IPS-NIHi11 (cell line): Measurements from ENCODE around the gene PIPOX.
"Not testable (repeated sequence)": the region's sequence is repeated elsewhere in the genome, so short reads cannot be mapped to it uniquely, and the experiment has no call there.

Experiments
- DNase-seq: peaks from one replicate; pipeline ENCODE4 v3.0.0; 2012; ENCODE audit warnings: mixed read lengths, low spot score

The PIPOX gene

DNA sequence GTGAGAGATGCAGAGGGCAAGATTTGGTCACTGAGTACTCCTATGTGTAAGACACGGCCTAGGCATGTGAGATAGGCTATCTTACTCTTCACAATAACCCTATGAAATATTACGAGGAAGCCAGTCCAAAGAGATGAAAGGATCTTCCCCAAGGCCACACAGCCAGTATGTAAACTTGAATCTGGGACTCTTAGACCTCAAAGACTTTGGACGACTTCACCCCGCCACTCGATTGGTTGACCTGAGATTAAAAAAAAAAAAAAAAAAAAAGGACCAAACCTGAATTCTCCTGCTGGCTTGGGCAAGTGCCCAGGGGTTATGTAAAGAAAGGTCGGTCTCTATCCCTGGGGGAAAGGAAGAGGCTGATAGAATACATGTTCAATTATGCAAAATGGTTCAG is 33.1 kb downstream of the PIPOX start:
- no peak for DNase-seq

DNA sequence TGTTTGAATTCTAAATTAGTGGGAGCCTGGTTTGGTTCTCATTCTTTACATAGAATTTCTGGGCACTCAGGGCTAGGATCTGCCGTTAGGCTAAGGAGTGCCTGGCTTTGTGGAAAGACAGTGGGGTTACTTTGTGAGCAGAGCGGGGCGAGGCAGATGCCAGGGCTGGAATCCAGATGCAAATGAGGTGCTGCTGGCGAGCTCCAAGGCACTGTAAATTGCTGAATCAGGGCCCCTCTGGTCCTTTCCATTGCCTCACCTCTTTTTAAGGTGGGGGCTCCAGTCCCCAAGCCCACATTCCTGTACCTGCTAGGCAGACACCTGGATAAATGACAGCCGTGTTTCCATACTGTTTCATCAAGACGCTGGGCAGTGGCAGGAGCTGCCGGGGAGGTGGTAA is 33.8 kb downstream of the PIPOX start:
- DNase-seq, result no peak

DNA sequence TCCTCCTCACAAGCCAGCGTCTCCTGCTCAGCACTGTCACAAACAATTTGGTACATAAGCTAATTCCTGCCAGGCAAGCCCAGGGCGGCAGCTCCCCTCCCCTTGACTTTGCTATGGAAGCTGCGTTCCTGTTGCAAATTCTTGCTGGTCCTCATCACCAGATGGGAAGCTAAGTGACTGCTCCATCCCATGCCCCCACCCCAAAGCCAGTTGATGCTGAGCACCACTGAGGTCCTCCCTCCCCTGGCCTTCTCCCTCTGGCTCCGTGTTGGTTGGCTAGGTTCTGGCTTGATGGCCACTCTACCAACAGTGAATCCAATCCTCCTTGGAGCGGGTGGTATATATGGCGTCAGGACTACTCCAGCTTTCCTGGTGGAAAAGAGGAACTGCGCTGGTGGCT is 34.4 kb downstream of the PIPOX start:
- no peak for DNase-seq

DNA sequence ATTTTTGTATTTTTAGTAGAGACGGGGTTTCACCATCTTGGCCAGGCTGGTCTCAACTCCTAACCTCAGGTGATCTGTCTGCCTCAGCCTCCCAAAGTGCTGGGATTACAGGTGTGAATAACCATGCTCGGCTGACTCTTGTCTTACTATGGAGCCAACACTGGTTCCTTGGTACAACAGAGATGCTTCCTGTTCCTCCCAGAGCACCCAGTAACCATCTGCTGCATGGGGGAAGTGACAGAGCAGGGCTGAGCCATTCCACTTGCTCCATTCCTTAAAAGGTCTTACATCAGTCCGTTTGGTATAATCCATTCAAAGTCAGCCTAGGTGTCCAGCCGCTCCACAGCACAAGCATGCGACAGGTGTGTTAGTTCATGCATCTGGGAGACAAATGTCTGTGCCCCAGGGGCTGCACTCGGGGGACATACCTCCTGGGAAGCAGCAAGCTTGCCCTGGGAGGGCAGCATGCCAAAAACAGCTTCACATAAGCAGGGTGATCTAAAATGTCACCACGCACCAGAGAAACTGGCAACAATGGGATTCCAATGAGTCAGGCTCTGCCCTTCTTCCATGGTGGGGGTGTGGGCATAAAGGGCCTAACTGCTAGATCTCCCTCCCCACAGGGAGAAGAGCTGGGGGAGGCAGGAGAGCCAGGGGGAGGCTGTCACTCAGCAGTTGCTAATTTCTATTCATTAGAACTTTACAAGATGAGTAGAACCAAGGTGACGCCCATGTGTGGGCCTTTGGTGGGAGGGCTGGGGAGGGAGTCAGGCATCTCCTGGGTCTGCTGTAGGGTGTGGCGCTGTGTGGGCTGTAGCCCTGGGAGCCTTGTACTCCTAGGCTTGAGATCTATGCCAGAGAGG is 35.5 kb downstream of the PIPOX start:
- no peak for DNase-seq

DNA sequence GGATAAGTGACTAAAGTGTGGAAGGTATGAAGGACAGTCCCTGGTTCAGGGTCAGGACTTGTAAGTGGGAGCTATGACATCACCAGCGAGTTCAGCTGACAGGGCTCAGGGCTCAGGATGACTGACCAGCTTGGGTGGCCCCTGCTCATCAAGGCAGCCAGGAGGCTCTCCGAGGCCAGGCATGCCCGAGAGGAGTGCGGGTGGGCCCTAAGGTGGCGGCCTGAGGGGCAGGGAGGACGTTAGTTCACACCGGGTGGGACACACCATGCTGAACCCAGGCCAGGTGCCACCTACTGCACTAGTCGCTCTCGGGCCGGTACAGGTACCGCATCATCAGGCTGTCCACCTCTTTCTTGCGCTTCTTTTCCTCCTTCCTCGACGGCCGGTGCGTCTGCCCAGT is 36.5 kb downstream of the PIPOX start:
- no peak for DNase-seq

DNA sequence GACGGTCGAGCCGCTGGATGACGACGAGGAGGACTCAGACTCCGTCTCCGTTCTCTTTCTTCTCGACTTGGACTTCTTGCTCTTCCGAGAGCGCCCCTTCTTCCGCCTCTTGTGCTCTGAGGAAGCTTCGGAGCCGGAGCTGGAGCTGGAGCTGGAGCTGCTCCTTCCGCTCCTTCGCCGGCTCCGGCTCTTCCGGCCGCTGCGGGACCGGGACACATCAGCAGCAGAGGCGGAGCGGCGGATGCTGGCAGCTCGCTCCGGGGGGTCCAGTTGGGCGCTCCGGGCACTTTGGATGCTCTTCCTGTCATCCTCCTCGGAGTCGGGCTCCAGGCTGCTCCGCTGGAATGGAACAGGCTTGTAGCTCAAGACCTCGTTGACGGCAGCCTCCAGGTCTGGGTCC is 36.9 kb downstream of the PIPOX start:
- no peak for DNase-seq

DNA sequence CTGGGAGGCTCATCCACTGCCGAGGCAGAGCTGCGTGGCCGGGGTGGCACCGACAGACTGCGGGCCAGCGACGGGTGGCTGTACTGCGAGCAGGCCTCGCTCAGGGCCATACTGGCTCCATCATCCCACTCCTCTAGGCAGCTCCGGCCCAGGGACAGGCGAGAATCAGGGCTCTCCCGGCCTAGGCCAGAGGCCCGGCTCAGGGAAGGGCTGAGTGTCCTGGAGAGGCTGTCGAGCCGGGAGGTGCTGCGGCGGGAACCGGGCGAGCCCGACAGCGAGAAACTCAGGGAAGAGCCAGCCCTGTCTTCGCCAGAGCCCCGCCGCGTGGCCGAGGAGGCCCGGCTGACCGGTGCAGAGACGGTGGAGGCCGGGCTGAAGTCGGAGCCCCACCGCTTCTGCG is 37.4 kb downstream of the PIPOX start:
- DNase-seq, result no peak

DNA sequence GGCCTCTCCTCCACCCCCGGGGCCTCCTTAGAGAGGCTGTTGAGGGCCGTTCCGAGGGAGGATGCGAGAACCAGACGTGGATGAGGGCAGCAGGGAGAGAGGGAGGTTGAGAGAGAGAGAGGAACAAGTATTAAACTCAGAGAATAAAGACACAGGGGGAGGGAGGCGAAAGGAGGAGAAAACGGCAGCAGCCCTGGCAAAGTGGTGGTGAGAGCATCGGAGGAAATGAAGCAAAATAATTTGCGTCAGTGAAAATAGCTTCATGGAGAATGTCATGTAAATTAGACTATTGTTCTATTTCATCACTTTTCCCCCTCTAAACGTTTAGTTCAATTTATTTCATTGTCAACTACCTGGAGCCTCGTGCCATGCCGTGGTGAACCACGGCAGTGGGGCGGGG is 38.0 kb downstream of the PIPOX start:
- DNase-seq, result no peak

DNA sequence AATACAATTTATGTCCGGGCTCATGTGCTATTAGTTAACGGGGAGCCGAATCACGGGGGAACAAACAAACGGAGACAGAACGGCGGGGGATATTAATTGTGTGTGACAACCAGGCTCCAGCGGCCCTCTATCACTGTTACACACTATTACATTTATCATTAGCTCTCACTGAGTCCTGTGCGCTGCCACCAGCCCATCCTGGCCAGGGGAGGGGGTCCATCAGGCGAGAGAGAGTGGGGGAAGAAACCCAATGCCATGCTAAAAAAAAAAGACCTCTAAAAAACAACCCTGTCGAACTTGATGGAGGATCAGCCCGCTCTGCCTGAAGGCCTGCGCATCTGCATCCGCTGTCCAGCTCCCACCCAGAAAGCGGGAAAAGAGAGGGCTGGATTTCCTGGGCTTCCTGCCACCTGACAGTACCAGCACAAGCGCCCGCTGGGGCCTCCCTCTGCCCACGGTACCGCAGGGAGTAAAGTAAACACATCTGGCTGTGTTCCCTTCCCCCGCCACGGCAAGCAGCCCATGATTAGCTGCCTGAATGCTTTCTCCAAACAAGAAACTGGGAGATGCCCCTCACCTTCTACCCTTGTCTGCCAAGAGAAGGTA is 41.7 kb downstream of the PIPOX start:
- peak; percentile 67 for DNase-seq

DNA sequence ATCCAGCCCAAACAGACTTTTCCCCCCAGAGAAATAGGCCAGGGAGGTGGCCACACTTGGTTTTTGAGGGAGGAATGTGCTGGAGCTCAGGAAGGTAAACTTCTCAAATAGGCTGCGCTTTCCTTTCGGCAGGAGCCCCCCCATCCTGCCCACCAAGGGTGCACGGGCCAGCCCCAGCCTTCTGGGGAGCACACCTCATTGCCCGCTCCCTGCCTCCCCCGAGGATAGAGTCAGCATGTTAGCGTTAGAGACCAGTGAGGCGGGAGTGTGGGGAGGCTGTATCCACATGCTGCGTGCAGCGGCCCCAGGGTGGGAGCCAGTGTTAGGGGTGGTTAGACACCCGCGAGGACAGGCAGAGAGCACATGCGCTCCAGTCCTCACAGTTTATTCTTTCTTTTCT is 42.3 kb downstream of the PIPOX start:
- DNase-seq, result no peak

DNA sequence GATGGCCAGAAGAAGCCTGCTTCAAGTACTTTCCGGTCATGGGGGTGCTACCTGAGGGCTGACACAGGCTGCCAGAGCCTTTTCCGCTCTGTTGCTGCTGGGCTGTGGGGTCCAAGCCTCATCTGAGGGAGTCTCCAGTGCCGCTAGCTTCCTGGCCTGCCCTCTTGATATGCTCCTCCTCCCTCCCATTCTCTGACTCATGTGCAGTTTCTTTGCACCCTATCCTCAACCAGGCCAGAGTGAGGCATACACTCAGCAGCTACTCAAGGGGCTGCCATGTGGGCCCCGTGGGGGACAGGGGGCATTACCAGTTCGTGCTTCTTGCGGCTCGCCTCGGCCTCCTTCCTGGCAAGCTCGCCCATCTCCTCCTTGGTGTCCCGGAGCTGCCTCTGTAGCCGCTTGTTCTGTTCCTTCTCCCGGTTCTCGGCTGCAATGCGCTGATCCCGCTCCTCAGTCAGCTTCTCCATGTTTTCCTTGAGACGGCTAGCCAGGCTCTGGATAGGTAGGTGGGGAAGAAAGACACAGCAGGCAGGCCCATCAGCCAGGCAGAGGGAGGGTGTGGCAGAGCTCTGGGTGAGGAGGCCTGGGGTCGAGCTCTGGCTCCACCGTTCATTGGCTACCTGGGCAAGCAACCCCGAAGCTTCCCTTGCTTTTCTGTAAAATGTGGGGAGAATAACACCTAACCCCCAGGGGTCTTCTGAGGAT is 43.8 kb downstream of the PIPOX start:
- DNase-seq, result peak; percentile 72

DNA sequence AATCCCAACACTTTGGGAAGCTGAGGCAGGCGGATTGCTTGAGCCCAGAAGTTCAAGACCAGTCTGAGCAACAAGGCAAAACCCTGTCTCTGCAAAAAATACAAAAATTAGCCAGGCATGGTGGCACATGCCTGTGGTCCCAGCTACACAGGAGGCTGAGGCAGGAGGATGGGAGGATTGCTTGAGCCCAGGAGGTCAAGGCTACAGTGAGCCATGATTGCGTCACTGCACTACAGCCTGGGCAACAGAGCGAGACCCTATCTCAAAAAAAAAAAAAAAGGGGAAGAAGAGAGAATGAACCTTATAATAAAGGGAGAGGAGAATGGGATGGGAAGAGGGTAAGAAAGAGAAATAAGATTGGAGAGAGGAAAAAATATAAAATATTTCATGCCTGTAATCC is 45.8 kb downstream of the PIPOX start:
- not testable (repeated sequence) for DNase-seq

DNA sequence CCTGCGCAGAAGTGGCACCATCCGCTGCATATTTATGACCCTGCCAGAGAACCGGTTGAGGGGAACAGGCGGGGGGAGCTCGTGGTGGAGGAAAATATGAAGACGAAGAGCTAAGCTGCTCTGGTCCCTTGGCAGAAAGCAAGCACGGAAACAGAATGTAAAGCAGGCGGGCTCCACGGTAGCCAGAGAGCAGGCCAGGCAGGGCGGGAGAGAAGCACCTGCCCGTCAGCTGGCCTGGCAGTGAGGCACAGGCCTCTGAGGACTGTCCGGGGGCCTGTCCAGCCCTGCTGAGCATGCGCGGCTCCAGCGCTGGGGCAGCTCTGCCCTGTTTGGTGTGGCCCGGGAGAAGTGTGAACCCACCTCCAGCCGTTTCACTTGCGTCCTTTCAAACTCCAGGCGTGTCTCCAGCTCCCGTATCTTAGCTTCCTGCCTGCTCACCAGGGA is 46.7 kb downstream of the PIPOX start:
- DNase-seq, result no peak

DNA sequence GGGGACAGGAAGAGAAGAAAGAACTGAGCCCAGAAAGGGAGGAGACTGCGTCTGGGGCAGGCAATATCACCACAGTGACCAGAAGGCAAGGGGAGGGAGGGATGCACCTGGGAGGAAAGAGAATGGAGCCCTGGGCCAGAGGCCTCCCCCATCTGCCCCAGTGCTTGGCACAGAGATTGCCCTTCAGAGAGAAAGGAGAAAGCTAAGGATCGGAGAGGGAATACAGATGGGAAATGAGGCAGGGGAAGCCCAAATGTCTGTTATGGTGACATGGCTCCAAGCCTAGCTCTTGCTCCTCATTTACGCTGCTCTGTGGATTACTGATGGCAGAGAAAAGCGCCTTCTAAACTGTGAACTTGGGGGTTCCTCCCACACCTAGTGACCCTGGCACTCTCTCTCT is 47.2 kb downstream of the PIPOX start:
- no peak for DNase-seq

DNA sequence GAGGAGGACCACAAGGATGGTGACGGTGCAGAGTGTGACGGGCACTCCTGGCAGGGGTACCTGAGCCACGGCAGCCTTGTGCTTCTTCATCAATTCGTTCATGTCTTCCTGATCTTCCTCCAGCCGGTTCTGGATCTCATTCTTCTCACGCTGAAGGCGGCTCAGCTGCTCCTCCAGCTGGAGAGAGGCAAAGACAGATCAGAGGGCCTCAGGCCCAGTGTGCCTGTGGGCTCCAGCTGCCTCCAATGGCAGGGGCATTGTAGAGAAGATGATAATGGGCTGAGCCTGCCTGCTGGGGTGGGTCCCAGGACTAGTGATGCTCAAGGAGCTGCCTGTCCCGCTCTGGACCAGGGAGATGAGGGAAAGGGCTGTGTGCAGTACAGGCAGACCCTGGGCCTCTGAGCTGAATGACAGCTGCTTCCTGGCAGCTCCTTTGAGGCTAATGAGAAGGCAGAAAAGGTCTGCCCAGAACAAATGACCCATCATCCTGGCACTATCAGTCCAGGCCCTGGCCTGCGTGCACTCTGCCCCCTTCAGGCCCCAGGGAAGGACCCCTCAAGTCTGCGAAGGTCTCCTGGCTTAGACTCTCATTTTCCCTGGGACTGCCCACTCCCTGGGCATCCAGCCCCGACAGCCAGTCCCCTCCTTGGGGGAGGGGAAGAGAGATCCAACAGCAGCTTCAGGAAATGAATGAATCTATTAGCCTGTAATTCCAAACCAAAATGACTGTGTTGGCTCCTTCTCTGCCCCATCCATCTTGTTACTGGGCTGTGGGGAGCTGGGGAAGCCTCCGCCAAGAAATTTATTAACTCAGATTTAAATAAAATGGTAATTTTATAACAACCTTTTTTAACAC is 48.0 kb downstream of the PIPOX start:
- DNase-seq, result no peak

DNA sequence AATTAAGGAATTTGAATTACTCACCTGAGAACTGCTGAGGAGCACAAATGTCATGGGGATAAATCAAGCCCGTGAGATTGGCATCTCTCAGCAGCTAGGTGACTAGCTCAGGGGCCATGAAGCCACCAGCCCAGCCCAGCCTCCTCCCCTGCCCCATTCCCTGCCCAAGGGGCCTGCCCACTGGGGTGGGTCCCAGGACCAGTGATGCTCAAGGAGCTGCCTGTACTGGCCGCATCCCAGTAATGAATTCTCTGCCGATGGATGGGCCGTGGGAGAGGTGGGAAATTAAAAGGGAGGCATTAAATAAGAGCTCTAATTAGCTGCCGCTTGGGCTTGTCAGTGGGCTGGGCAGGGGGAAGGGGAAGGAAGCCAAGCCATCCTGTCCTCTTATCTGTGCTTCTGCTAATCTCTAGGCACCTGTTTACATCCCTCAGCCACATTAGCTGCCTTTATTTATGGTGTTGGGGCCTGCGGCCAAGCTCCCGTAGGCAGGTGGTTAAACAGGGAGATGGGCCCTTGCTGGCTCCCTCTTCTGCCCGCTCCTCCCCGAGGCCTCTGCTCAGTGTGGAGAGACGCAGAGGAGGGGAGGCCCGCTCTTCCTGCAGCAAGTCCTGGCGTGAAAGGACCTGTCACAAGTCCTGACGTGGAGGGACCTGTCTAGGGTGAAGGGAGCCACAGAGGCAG is 48.8 kb downstream of the PIPOX start:
- no peak for DNase-seq

DNA sequence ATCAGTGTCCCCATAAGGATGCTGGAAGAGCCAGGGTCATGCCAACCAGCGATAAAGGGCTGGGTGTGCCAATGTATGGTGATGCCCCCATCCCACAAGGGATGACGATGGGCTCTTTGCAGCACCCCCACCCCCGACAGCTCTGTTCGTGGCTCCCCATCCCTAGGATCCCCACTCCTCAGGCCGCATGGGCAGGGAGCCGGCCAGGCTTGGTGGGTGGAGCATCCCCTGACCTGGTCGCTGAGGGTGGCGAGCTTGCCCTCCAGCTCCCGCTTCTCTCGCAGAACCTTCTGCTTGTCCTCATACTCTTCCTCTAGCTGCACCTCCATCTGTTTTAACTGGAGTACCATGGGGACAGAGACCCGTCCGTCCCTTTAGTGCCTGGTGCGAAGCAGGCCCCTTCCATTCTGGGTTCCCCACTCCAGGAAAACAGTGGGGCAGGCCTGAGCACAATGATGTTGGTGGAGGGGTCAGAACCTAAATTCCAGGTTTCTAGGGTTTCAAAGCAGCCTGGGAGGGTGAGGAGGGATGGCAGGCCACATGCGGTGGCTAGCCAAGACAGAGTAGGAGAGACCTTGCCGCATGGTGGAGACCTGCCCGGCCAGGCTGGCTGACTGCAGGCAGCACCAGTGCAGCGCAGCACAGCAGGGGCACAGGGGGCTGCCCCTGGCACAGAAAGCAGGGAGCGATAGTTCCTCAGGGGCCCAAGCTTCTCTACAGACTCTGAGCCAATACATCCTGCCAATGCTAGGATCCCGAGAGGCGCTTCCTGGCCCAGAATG is 50.3 kb downstream of the PIPOX start:
- DNase-seq, result no peak

DNA sequence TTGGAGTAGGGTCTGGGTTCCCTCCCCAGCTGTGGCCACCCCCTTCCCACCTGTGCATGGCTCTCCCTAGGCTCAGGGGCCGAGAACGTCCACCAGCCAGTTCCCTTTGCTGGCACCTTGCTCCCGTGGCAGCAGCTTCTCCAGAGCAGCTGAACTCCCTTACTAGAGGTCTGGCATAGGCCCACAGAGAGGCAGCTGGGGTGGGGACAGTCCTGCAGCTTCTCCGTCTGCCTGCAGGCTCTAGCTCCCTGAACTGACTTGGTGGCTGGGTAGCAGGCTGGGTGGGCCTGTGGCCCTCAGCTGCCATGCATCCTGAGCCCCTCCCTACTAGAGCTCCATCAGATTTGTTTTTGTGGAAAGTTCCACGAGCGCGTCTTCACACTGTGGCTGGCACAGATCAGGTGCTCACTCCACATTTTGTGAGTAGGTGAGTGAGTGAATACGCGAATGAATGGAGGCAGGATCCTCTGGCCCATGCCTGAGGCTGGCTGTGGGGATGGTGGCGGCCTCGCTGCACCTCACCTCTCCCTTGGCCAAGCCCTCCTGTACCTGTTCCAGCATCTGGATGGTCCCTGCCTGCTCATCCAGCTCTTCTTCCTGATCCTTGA is 51.3 kb downstream of the PIPOX start:
- DNase-seq, result no peak

DNA sequence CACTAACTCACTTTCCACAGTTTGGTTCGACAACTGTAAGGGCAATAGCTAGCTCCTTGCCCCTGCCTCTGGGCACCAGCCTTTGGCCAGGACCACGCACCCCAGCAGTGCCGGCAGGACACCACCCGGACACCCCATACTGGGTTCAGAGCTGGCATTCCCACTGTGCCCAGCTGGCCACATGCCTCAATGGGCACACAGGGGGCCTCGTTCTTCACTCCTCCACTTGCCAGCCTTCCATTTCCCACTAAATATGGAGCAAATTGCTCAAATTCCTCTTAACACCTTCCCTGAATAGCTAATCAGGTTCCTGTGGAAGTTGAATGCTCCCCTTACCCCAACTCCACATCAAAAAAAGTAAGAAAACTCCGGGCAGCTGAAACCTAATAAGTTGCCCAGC is 52.5 kb downstream of the PIPOX start:
- DNase-seq, result no peak

DNA sequence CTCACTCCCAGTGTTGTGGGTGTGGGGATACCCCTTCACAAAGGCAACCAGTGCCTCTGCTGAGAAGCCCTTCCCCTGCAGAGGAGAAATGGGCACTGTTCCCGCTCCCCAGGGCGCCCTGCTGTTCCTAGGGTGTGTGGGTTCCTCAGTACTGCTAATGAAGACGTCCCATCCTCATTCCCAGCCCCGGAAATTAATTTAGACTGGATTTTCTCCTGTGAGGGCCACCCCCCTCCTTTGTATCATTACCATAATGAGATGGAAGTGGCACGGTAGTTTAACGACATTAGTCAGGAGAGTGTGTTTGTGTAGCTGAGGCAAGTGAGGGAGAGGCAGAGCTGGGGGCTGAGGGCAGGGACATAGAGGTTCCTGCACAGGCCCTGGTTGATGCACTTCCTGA is 53.2 kb downstream of the PIPOX start:
- DNase-seq, result no peak
